Activated T-helper 9 cell treated with anti-CD3 and anti-CD28 coated beads, Interleukin-2, amount 50 U/mL, for 16 hours (primary cell): Measurements from ENCODE around the gene PLAC8L1.
"Not testable (repeated sequence)": the region's sequence is repeated elsewhere in the genome, so short reads cannot be mapped to it uniquely, and the experiment has no call there.

Experiments used
- DNase-seq: peaks from one replicate; pipeline ENCODE4 v3.0.0-alpha.2; 2020; ENCODE audit warnings: low read depth

The PLAC8L1 gene, protein sequence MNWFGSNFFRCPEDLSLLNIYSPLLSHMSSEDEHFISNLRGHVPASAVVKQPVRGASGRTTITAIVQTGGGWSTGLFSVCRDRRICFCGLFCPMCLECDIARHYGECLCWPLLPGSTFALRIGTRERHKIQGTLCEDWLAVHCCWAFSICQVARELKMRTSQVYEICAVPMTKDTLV

DNA sequence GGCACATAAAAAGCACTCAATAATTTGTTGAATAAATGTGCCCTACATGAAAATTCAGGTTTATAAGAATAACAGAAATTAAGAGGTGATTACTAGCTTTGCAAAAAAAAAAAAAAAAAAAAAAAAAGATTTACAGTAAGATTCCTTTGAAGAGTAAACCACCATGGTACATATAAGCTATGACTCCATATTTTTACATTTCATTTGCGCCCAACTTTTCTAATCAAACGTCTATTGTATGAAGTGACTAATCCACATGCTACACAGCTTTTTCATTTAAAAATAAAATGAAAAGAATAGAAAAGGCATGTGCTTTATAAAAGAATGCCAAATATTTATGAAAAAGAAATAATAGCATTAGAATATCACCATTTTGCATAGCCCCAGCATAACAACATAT, at the start of gene PLAC8L1:
TSS of gene PLAC8L1 (minus strand) at position 101 of the 400 bp plus-strand sequence. CDS start 1,266 bp downstream, outside the sequence.
- no peak for DNase-seq

DNA sequence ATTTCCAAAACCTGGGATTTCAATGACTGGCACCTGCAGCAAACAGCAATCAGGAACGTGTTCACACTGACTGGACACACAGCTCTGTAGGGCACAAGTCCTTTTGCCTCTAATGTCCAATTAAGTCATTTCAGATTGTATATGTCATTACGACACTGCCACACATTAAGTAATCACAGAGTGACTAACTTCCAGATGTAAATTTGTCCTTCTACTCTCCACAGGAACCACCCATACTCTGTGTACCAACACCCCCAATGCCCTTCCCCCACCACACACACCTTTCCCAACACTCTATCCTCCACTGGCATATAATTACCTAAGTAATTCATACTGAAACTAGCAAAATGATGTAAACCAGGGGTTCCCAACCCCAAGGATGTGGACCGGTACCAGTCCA, 46.6 kb upstream of the PLAC8L1 start:
- no peak for DNase-seq

DNA sequence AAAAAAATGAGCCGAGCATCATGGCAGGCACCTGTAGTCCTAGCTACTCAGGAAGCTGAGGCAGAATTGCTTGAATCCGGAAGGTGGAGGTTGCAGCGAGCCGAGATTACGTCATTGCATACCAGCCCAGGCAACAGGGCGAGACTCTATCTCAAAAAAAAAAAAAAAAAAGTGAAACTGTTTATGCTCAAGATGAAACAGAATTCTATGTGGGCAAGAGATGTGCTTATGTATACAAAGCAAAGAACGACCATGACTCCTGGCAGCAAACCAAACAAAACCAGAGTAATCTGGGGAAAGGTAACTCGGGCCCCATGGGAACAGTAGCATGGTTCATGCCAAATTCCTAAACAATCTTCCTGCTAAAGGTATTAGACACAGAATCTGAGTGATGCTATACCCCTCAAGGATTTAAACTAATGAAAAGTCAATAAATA, 32.6 kb upstream of the PLAC8L1 start:
- DNase-seq: no peak

DNA sequence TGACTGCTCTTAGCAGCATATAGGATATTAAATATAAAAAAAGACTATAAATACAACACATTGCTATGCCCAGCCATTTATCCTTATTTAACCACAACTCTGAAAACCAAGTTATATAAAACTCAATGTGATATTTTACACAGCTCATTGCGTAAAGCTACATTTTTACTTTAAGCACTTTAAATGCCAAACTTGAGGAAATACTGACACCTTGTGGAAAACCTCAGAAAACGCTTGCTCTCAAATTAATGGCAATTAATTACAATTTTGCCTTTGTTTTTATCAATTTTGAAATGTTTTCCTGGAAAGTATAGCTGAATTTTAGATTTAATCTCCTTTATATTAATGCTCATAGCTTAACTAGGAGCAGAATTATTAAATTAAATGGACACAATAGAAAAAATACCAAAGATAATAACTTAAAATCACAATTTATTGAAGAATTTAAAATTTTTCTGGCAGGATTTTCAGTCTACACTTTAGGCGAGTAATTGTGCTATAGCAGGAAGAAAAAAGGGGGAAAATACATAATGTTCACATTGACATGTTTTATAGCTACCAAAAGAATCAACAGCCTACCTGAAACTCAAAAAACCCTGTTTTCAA, 25.2 kb upstream of the PLAC8L1 start:
- DNase-seq: no peak

DNA sequence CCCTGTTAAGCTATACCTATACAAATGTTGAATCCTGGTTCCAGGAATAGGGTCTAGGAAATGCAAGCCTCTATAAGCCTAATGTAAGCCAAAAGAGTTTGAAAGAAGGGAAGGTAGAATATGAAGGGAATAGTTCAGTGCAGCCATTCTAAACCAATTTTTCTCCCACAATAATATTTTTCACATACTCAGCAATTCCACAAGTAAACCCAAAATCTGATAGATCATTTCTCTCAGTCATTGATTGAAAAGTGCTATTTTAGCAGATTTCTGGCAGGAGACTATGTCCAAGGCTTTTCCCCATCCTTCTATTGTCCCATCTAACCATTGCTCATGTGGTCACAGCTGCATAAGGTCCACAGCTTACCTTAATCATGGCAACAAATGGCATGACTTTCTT, 20.7 kb upstream of the PLAC8L1 start:
- no peak for DNase-seq

DNA sequence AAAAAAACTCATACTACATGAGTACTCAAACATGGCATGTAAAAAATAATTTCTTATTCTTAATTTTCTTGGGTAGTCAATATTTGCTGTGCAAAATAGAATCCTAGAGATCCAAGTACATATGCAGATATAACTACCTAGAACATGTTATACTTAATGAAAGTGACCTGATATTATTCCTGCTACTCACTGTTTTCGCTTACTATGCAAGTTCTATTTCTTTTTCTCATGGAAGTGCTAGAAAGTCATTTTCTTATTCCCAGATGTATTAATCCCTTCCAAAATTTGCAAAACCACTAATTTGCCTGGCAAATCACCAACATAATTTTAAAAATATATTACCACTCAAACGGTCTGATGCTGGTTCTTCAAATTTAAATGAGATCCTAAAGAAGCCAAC, 19.2 kb upstream of the PLAC8L1 start:
- DNase-seq: no peak

DNA sequence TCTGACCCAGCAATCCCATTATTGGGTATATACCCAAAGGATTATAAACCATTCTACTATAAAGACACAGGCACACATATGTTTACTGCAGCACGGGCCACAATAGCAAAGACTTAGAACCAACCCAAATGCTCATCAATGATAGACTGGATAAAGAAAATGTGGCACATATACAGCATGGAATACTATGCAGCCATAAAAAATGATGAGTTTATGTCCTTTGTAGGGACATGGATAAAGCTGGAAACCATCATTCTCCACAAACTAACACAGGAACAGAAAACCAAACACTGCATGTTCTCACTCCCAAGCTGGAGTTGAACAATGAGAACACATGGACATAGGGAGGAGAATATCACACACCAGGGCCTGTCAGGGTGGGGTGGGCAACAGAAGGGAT, 16.1 kb upstream of the PLAC8L1 start:
- not testable (repeated sequence) for DNase-seq

DNA sequence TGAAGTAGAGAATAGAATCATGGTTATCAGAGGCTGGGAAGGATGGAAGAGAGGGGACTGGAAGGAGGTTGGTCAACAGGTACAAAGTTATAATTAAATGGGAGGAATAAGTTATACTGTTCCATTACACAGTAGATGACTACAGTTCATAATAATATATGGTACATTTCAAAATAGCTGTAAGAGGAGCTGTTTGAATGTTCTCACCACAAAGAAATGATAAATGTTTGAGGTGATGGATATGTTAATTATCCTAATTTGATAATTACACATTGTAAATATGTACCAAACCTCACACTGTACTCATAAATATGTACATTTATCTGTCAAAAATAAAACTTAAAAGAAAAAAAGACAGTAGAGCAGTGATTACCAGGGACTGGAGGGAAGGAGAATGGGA, 12.9 kb upstream of the PLAC8L1 start:
- no peak for DNase-seq

DNA sequence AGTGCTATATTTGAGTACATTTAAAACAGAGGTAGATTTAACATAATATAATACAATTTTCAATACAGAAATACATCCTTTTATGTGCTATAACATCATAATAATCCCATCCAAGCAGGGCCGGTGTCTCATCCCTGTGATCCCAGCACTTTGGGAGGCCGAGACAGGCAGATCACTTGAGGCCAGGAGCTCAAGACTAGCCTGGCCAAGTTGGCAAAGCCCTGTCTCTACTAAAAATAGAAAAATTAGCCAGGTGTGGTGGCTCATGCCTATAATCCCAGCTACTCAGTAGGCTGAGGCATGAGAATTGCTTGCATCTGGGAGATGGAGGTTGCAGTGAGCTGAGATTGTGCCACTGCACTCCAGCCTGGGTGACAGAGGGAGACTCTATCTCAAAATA, 11.8 kb upstream of the PLAC8L1 start:
- DNase-seq: not testable (repeated sequence)

DNA sequence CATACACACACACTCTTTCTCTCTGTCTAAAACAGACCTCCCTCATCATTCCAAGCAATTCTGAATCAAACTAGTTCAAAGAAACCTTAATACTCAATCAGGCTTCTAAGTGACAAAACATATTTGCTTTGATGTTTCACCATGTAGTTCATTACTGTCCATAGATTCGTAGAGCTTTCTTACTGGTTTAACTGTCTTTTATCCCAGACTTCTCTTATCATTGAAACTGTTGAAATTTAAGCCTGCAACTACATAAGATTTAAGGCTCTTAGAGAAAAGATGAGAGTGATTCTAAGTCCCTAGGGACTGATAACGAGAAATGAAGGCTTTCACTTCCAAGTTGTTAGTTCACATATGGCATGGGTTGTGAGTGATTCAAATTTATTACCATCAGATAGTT, 11.0 kb upstream of the PLAC8L1 start:
- DNase-seq: no peak

DNA sequence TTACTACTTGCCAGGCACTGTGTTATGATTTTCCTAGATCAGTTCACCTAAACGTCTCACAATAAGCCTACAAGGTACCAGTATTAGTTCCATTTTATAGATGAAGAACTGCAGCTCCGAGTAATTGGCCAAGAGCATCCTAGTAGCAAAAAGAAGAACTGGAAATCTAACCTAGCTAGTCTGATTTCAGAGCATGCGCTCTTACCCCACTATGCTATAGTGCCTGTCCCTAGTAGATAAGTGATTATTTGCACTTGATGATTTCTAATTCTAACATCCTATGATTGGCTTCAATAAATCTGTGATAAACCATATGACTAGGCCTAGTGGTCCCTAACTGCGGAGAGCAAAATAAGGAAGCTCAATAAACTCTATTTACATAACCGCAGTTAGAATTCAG, 7.1 kb upstream of the PLAC8L1 start:
- no peak for DNase-seq

DNA sequence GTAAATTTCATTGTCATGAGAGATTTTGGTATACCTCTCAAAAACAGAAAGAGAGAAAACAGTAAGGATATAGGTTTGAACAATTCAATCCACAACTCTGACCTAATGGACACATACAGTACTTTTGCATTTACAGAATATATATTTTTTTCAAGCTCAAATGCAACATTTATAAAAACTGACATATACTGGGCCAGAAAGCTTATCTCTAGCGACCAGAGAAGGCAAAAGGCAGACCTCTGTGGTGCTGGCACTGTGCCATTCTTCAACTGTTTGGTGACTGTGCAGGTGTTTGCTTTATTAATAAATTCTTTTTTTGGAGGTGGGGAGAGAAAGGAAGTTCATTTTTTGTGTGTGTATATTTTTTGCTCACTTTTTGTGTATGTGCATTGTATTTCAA, 6.0 kb upstream of the PLAC8L1 start:
- no peak for DNase-seq

DNA sequence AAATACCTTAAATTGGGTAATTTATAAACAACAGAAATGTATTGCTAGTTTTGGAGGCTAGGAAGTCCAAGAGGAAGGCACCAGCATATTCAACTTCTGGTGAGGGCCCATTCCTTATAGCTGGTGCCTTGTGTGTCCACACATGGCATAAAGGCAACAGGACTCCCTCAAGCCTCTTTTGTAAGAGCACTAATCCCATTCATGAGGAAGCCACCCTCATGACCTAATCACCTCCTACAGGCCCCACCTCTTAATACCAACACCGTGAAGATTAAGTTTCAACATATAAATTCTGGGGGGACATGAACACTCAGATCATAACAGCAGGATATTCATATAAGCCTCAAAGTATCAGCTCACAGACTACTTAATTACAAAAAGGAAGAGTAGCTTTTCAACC, 4.0 kb upstream of the PLAC8L1 start:
- DNase-seq: no peak

DNA sequence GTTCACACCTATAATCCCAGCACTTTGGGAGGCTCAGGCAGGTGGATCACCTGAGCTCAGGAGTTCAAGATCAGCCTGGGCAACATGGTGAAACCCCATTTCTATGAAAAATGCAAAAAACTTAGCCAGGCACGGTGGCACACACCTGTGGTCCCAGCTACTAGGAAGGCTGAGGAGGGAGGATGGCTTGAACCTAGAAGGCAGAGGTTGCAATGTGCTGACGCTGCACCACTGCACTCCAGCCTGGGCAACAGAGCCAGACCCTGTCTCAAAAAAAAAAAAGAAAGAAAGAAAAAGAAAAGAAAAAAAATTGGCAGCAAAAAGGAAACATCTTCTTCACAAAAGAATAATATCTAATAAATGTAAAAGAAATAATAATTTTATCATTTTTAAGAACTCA, 3.5 kb upstream of the PLAC8L1 start:
- DNase-seq: not testable (repeated sequence)

DNA sequence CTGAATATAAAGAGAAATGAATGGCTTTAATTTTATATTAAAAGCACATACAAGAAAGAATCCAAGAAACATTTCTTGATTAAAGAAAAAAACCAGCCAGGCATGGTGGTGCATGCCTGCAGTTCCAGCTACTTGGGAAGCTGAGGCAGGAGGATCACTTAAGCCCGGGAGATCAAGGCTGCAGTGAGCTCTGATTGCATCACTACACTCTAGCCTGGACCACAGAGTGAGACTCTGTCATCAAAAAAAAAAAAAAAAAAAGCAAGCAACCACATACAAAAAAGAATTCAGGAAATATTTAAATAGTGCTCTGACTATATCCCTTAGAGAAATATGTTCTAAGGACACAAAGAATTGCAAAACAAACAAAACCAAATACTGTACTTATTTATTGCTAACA, 2.5 kb upstream of the PLAC8L1 start:
- DNase-seq: no peak

DNA sequence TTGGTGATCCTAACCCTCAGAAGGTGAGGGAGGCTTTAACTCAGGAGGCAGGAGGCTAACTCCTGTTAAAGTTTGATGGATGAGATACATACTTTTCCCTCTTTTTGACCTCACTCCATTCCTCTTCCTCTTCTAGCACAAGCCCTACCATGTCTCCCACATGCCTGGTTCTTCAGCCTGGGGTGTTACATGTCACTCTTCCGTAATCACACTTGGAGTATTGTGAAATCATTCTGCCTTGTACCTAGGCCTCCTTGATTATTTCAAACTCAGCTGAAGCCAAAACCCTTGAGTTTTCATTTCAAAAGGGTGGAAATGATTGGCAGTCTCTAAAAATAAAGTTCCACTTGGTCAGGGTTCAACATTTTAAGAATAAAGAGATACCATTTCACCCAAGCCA, 1.8 kb downstream of the PLAC8L1 start:
- no peak for DNase-seq

DNA sequence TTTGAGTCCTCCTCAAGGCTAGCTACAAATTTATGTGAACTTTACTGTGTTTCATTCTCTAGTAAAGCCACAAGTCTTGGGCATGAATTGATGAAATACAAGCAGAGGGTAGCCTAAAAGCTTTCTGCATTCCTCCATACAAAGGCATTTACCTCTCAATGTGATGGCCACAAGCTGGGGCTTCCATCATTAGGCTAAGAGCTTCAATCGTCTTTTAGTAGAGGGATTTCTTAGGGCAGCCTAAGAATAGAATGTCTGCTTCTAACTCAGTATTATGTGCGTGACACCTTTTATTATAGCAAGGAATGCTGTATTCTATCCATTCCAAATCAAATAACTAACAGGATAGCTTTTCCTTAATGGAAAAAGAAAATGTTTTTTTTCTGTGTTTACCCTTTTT, 3.7 kb downstream of the PLAC8L1 start:
- DNase-seq: no peak

DNA sequence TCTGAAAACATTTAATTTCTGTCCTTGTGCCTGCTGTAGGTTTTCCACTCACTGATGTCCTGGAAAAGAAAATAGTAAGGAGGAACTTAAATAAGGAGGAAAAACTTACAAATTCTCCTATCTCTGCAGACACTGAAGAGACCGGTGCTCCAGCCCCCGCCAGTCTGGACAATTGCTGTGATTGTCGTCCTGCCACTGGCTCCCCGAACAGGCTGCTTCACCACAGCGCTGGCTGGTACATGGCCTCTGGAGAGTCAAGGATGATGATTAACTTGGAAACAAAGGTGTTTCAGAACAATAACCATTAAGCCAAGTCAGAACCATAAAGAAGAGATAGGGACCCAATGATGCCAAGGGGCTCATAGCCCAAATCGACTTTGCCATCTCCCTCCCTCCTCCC, 7.3 kb downstream of the PLAC8L1 start:
- DNase-seq: no peak

DNA sequence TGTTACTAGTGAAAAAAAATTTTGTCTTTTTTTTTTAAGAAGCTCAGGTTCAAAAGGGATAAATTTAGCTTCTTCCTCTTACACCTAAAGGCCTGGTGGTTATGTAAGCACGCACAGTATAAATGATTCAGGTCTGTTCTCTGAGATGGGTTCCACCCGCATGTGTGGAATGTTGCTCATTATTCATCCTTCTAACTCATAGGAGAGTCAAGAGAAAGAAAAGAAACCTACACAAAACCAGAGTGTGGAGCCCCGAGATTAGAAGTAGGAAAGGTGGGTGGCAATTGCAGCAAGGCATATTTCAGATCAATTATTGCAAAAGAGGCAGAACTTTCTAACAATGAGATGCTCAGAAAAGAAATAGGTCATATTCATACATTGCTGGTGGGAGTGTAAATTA, 13.5 kb downstream of the PLAC8L1 start:
- DNase-seq: no peak

DNA sequence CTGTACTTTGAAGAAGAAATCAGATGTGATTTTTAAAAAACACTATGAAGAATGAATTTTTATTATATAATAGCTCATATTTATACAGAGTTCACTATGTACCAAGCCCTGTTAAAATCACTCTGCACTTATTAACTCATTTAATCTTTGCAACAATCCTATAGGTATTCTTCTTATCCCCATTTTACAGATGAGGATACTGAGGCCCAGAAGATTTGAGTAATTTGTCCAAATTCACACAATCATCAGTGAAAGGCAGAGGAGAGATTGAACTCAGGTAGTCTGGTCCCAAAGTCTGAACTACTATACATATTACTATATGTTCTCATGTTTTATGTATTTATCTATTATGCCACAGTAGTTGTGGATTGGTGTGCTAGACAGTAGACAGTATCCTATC, 16.1 kb downstream of the PLAC8L1 start:
- no peak for DNase-seq

DNA sequence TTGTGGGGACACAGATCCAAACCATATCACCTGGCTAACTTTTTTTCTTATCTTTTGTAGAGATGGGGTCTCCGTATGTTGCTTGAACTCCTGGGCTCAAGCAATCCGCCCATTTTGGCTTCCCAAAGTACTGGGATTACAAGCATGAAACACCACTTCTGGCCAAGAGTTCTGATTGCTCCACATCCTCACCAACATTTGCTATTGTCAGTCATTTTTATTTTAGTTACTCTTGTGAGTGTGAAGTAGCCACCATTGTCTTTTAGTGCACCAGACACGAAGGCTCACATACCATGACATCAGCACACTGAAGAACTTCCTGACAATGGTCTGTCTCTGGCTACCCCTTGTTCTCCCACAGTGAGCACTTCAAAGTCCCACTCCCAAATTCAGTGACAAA, 17.3 kb downstream of the PLAC8L1 start:
- DNase-seq: no peak

DNA sequence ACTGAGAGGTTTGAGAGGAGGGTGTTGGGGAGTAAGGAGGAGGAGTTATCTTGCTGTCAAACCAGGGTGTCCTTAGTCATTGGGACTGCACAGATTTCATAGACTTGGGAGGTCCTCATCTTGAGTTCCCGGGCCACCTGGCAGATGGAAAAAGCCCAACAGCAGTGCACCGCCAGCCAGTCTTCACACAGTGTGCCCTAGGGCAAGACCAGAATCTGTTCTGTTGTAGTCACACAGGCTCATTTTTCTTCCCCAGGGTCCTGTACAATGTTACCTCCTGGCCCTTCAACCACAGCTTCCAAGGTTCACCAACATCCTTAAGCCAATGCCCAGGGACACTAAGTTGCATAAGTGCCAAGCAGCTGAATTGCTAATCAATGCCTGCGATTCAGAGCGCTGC, 21.0 kb downstream of the PLAC8L1 start:
- no peak for DNase-seq

DNA sequence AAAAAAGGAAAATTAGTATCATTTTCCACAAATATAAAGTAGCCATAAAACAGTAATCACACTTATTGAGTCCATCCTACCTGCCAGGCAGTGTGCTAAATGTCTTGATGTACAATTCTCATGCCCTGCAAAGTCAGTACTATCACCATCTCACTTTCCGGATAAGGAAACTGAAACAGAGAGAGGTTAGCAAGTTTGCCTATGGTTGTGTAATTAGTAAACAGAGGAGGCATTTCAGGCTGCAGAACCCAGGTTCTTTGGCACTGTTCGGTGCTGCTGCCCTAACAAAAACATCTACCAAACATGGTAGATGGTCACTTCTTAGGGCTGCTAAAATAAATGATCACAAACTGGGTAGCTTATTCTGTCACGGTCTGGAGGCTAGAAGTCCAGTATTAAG, 22.6 kb downstream of the PLAC8L1 start:
- DNase-seq: no peak

DNA sequence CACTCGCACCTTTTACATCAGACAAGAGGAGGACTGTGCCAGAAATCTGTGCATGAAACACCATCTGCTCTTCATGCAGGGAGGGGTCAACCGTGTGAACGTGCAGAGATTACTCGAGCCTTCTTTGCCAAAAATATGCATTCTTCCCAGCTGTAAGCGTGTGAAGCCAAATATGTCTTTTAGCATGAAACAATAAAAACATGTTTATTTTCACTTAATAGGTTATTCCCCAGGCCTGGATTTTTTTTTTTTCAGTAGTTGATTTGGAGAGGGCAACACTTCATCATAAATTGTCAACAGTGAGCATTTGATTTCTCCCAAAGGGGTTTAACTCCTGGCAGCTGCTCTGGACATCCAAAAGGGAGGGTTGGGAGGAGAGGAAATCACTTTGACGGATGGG, 23.8 kb downstream of the PLAC8L1 start:
- DNase-seq: no peak
